Measurements from ENCODE around the gene SMAP1.

DNA sequence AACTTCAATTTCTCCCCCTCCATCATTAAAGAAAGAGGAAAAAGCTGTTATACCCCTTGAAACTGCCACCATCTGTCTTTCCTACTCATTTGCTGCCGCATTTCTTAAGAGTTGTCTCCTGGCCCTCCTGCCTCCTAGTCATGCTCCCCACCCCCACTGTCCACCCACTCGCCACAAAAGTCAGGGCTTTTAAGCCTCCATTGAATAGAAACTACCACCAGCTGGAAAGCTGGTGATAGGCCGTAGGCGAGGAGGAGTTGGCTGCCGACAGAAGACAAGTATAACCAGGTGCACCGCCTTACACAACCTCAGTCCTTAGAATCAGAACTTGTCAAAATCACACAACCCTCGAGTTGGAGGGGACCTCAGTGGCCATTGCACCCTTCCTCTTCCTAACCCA is 221.6 kb downstream of the SMAP1 start:
- TF ChIP-seq, protein P1, sequence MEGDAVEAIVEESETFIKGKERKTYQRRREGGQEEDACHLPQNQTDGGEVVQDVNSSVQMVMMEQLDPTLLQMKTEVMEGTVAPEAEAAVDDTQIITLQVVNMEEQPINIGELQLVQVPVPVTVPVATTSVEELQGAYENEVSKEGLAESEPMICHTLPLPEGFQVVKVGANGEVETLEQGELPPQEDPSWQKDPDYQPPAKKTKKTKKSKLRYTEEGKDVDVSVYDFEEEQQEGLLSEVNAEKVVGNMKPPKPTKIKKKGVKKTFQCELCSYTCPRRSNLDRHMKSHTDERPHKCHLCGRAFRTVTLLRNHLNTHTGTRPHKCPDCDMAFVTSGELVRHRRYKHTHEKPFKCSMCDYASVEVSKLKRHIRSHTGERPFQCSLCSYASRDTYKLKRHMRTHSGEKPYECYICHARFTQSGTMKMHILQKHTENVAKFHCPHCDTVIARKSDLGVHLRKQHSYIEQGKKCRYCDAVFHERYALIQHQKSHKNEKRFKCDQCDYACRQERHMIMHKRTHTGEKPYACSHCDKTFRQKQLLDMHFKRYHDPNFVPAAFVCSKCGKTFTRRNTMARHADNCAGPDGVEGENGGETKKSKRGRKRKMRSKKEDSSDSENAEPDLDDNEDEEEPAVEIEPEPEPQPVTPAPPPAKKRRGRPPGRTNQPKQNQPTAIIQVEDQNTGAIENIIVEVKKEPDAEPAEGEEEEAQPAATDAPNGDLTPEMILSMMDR (IDR thresholded peaks at IDR 0.05) = no peak
- no peak for TF ChIP-seq POLR2A (IDR thresholded peaks at IDR 0.05)

Data from thyroid gland (tissue), 4 donors.